Lower lobe of right lung (tissue), 2 donors: ENCODE measurements around the gene GSDMA. TPM values are rescaled to one million over a fixed set of nuclear protein-coding genes. Genes with fewer than 3 reads are reported as not detected.
A peak's percentile ranks its signal among the peaks of the same experiment; 100 is the strongest.

Source experiments
- ATAC-seq, 2 donors: fragments of 200-7000 bp; cut with Tn5 transposase; one replicate each; pipeline ENCODE4 v1.9.1; 2020 to 2022; ENCODE audit warnings: mild to moderate bottlenecking in 2 of 2, moderate library complexity in 2 of 2
- DNase-seq: peaks from one replicate; pipeline ENCODE4 v3.0.0-alpha.2; 2020
- H3K27ac ChIP-seq: fragments of 200-600 bp; one replicate; pipeline ENCODE4 v1.8.0; 2022
- H3K27me3 ChIP-seq: fragments of 200-600 bp; one replicate; pipeline ENCODE4 v1.8.0; 2022; ENCODE audit warnings: low read depth
- H3K36me3 ChIP-seq: fragments of 200-600 bp; one replicate; pipeline ENCODE4 v1.8.0; 2022; ENCODE audit warnings: mild to moderate bottlenecking
- H3K4me1 ChIP-seq: fragments of 200-600 bp; one replicate; pipeline ENCODE4 v1.8.0; 2022
- H3K4me3 ChIP-seq: fragments of 200-600 bp; one replicate; pipeline ENCODE4 v1.8.0; 2022; ENCODE audit warnings: mild to moderate bottlenecking
- H3K9me3 ChIP-seq: fragments of 200-600 bp; one replicate; pipeline ENCODE4 v1.8.0; 2022
- CTCF ChIP-seq: fragments of 200-600 bp; IDR thresholded peaks from one replicate; pipeline ENCODE4 v1.8.0; 2022; ENCODE audit warnings: antibody characterized with exemption, mild to moderate bottlenecking
- intact Hi-C: fragments of 100-400 bp; cut with DNase I; formaldehyde crosslinking; loops from one replicate; pipeline ENCODE4 v1.11.0; 2022
- total RNA-seq: library from RNA; stranded (reverse); fragmentation: NEBNext Ultra II Directional; extraction: Animal tissue kit (Norgen Biotek cat#: 25700); gene quantifications from one replicate; pipeline ENCODE4 v1.2.1, GENCODE V29; 2021
- donor health status: DM: no; HTN: yes; CAD: no; lungs with severe emphysema.

GSDMA gene
- total RNA-seq, 1 donor from 2014 or later, result 0.62 TPM

DNA sequence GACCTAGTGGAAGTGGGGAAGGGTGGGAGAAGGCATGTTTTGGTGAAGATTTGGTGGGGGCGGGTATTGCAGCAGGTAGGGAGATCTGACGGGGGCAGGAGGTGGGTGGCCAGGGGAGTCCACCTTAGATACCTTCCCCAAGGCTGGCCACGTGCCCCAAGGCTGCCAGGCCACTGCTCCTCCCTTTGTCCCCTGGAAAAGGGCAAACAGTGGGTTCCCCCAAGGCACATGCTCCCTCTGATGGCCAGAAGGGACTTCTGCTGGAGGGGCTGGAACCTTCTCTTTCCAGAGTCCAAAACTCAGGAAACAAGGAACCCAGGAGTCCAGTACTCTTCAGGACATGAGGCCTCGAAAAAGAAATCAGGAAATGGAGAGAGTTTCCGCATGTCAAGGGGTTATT is 11.6 kb downstream of the GSDMA start:
- TF ChIP-seq CTCF, result no peak
- no peak overlapping the region for H3K27ac ChIP-seq
- no peaks in the 10 kb centered on the region for H3K27me3 ChIP-seq
- no peak for ATAC-seq
- H3K4me1 ChIP-seq, result peaks cover 3% of the 10 kb centered on the region
- no peaks in the 10 kb centered on the region for H3K9me3 ChIP-seq
- no peak for DNase-seq
- no peak overlapping the region for H3K4me3 ChIP-seq
- H3K36me3 ChIP-seq, result no peaks in the 10 kb centered on the region
- intact Hi-C loops, result no loop called here

GRCh38 chr17:39975801-39976200 is 13.0 kb downstream of the GSDMA start:
- Histone ChIP-seq H3K36me3 (no peaks in the 10 kb centered on the region), H3K4me1 (peaks cover 7% of the 10 kb centered on the region), H3K9me3 (no peaks in the 10 kb centered on the region), H3K4me3 (no peak overlapping the region), H3K27me3 (no peaks in the 10 kb centered on the region), H3K27ac (no peak overlapping the region)
- intact Hi-C loops, result no loop called here
- DNase-seq (no peak), ATAC-seq (no peak)
- no peak for TF ChIP-seq CTCF

GRCh38 chr17:39979016-39979670 is 16.3 kb downstream of the GSDMA start:
- intact Hi-C loops, result no loop called here
- Histone ChIP-seq H3K27ac (peak overlapping the region; percentile 96), H3K4me1 (peaks cover 29% of the 10 kb centered on the region), H3K27me3 (no peaks in the 10 kb centered on the region), H3K4me3 (peak overlapping the region; percentile 92), H3K9me3 (no peaks in the 10 kb centered on the region), H3K36me3 (peaks cover under 1% of the 10 kb centered on the region)
- DNase-seq, result no peak
- TF ChIP-seq CTCF, result no peak
- no peak for ATAC-seq

GRCh38 chr17:39979893-39980350 is 17.1 kb downstream of the GSDMA start:
- Histone ChIP-seq H3K36me3 (peaks cover 9% of the 10 kb centered on the region), H3K9me3 (no peaks in the 10 kb centered on the region), H3K4me1 (peaks cover 29% of the 10 kb centered on the region), H3K4me3 (peak overlapping the region; percentile 92), H3K27me3 (no peaks in the 10 kb centered on the region), H3K27ac (peak overlapping the region; percentile 96)
- intact Hi-C loops, result no loop called here
- TF ChIP-seq CTCF, result no peak
- DNase-seq (no peak), ATAC-seq (peak; percentile 15 to 38)

DNA sequence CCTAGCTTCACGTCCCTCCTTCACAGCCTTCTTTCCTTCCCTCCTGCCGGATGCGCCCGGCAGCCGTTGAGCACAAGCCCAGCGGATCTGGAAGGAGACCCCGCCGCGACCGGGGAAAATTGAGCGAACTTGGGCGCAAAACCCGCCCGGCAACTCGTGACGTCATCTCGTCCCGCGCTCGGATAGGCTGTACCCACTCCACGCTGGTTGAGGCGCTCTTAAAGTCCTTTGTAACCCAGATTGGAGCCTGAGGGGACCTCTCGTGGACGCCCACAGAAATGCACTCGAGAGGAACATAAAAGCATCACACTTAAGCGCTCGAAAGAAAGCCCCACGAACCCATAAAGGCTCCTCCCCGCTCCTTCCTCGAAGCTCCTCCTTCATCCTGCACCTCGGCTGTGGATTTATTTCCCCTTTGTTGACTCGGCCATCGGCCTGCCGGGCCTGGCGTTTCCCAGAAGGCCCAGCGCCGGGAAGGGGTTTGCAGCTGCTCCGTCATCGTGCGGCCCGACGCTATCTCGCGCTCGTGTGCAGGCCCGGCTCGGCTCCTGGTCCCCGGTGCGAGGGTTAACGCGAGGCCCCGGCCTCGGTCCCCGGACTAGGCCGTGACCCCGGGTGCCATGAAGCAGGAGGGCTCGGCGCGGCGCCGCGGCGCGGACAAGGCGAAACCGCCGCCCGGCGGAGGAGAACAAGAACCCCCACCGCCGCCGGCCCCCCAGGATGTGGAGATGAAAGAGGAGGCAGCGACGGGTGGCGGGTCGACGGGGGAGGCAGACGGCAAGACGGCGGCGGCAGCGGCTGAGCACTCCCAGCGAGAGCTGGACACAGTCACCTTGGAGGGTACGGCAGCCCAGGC is 17.8 kb downstream of the GSDMA start, which contains the start of gene PSMD3:
Gene PSMD3, plus strand, starts transcription at position 457 of the 856 bp plus-strand sequence. Its CDS starts 164 bp downstream, at position 621.
- peaks cover 29% of the 10 kb centered on the region for H3K4me1 ChIP-seq
- H3K27me3 ChIP-seq, result no peaks in the 10 kb centered on the region

More for the DNA sequence above, 17.8 kb downstream of the GSDMA start, which contains the start of gene PSMD3:
- intact Hi-C loops, result no loop called here
- peak; percentile 97 for DNase-seq
- TF ChIP-seq CTCF, result peak; percentile 72
- H3K4me3 ChIP-seq, result peak within 1 kb of the TSS; percentile 92
- H3K36me3 ChIP-seq, result peaks cover 15% of the 10 kb centered on the region
- peak within 1 kb of the TSS; percentile 96 for H3K27ac ChIP-seq
- ATAC-seq, result peak; percentile 97 to 98
- H3K9me3 ChIP-seq, result no peaks in the 10 kb centered on the region
